Midbrain (tissue), 1 donor: ENCODE measurements around the gene MBL2.

ENCODE experiments used
- DNase-seq: peaks from one replicate; lab custom pipeline; 2025; lab: John Stamatoyannopoulos, UW

MBL2 gene

DNA sequence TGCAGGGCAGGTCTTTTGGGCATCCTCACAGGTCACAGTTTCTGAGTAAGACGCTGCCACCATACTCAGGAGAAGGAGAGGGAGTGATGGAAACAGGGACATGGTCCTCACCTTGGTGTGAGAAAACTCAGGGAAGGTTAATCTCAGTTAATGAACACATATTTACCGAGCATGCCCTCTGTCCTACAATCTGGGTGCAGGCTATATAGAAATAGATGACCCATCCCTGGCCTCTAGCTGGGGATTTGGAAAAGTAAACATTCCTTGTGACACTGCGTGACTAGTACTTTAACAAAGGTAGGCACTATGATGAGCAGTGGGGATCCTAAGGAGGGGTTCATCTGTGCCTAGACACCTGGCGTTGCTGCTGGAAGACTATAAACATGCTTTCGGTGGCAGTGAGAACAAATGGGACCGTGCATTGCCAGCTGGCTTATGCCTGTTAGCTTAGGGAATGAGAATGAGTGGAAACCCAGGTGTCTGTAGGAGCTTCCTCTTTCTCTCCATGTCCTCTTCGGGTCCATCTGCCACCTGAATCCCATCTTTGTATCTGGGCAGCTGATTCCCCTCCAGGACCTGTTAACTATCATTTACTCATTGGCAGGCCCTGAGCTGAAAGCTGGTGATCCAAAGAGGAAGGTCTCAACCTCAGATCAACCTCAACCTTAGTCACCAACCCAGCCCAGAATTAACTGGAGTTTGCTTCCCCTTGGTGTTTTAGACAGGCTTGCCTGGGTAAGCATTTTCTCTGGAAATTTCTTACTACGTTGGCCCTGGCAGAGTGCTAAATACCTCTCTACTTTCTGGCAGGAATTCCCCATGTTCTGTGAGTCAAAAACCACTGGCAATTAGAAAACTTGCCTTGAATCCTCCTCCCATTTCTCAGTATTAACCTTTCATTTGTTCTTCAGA is 794 bp downstream of the MBL2 start:
- no peak for DNase-seq

DNA sequence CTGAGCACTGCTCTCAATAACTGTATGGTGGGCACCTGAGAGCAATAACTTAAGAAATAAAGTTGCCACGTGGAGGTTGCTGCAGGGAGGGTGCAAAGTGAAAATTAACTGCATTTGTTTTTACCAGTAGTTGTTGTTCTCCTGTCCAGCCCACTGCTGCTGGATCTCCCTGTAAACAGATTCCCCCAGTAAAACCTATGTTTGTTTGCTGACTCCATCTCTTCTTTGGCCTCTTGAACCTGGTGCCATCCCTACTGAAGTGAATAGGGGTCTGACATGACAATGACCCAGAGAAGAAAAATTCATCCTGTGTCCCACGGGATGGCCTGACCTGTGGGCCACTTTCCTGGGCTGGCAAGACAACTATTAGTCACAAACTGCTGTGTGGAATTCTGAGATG is 1.7 kb downstream of the MBL2 start:
- DNase-seq = no peak

- no peak for DNase-seq
These were observed 2.6 kb downstream of the MBL2 start for GRCh38 chr10:52769966-52770365.

GRCh38 chr10:52768001-52768532 is 4.5 kb downstream of the MBL2 start:
- DNase-seq = no peak

DNA sequence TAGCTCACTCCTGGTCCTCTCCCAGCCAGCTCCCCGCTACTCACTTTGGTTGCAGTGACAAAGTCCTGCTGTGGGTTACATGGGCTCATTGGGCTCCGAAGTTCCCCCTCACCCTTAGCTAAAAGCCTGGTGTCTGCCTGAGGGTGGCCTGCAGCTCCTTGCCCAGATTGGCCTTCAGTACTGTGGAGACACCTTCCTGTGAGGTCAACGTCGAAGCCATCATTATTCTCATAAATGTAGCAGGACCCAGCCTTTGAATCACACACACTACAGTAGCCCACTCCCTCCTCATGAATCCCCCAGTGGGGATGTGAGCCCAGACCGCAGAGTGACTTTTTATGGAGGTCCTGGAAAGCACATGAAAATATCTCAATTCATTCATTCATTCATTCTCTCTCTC is 10.5 kb downstream of the MBL2 start:
- DNase-seq = no peak

- no peak for DNase-seq
These were observed 13.4 kb downstream of the MBL2 start for GRCh38 chr10:52759154-52759553.

GRCh38 chr10:52758406-52758805 is 14.2 kb downstream of the MBL2 start:
- no peak for DNase-seq

- no peak for DNase-seq
These were observed 14.8 kb downstream of the MBL2 start for GRCh38 chr10:52757773-52758172.

DNA sequence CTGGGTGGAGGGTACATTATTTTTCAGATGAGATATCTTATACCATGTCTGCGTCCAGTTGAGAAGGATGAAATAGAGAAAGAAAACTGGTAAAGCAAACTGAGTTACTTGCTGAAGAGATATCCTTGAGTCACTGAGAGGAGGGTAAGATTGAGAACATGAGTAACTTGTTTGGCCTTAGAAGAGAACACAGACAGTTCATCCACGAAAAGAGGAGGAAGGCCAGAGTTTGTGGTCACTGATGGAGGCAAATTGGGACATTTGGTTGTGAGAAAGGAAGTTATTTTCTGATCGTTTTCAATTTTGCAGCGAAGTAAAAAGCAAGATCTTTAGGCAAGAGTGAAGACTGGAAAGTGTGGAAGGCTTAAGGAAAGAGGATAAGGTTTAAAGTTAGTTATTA is 15.6 kb downstream of the MBL2 start:
- no peak for DNase-seq

DNA sequence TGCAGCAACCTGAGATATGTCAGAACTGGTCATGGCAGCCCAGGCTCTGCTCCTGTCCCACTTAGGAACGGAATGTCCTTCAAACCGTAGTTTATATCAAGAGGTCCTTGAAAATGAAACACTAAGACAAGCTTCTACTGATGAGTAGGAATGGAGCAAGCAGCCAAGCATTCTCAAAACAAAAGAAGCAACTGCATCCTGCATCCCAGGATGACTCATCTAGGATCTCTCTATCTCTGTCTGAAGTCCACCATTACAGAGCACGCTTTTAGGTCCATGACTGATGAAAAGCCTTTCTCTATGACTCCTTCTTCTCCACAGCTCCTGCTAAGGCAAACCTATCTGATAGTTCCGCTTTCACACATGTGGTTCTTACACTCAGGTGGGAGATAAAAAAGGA is 16.3 kb downstream of the MBL2 start:
- DNase-seq = no peak

GRCh38 chr10:52755297-52756062 is 17.1 kb downstream of the MBL2 start:
- peak; percentile 25 for DNase-seq

GRCh38 chr10:52752801-52753445 is 19.7 kb downstream of the MBL2 start:
- no peak for DNase-seq

DNA sequence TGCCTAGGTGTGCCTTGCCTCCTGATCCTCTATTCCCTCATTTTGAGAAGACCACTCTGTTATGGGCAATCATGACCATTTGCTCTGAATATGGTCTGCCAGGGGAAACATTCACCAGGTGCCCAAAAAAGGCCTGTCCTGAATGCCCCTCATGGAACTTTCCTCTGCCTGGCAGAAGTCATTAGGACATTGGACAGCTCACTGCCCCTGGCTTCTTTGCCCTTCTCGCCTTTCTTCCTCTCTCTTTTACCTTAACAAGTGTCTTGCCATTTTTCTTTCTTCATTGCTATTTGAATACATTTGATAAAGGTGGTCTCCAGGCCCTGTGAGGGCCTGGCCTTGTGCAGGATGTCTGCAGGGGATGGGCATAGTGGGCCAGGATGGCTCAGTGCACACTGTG is 20.3 kb downstream of the MBL2 start:
- DNase-seq = no peak

DNA sequence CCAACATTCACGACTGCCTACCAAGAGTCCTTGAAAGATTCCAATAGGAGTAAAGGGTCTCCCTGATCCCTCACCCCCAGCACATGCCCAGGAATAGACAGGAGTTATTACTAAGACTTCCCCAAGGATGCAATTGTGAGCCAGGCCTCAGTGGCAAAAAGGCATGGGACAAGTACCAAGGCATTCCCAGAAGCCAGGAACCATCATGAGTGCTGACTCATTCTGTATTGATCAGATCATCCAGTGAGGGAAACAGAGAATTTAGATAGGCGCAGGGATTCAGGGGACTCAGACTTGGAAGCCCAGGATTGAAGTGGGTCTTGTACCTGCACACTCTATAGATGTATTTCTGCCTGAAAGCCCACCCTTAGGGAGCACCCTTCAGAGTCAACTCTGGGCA is 21.2 kb downstream of the MBL2 start:
- DNase-seq = no peak

DNA sequence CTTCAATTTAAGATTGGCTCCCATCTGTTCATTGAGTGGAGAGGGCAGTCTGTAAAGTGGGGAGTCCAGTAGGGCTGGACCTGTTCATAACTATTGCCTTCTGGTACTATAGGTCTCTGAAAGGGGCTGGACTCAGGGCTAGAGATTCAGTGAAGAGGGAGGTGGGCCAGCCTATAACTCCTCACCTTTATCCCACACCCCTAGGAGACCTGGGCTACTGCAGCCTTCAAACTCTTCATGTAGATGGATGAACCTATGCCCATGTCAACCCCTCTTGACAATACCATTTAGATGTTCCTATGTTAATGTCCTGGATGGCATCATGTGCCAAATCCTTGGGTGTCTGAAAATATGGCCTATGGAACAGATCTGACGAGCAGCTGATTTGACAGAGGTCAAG is 22.0 kb downstream of the MBL2 start:
- DNase-seq = no peak

DNA sequence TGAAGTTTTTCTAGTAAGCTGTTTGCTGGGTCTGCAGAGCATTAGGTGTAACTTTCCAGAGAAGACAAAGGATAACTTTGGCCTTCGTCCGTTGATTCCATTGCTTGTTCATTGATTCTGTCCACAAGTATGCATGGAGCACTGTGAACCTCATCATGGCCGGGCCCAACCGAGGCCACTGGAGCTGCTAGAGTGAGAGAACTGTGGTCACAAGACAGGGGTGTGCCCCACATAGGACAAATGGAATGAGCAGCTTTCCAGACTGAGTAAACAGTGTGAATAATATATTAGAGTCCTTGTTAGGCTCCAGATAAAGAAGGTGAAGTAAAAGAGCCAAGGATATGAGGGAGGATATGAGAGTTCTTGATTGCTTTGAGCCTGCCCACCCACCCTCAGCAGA is 24.9 kb downstream of the MBL2 start:
- no peak for DNase-seq

- no peak for DNase-seq
These were observed 26.4 kb downstream of the MBL2 start for GRCh38 chr10:52746169-52746568.

DNA sequence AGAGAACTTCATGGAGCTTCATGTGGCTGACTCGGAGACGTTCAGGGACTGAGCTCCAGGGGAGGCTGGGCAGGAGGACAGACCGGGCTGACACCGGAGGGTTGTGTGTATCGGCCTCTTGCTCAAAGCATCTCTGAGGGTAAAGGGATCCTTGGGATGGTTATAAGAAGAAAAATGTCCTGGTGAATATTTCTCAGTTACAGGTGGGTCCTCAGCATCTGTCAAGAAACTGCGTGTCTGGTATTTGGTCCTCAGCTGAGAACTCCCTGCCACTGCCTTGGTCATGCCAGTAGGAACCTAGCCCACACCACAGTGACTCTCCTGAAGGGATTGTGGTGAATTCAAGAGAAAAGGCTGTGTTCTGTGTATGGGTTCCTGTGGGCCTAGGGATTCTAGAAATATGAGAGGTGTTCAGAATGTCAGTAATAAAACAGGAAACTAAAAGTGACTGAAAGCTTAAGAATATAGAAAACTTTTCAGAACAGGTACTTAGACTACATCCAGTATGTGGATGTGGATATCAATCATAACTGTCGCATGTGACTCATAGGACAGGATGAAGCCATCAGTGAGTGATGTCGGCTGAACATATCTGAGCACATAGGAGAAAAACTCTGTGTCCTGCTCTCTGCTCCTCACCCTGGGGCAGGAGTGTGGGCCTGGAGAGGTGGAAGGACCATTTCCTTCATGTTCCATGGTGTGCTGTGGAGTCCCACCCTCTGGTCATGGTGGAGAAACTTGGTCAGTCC is 28.4 kb downstream of the MBL2 start:
- no peak for DNase-seq

GRCh38 chr10:52742731-52743130 is 29.9 kb downstream of the MBL2 start:
- no peak for DNase-seq

DNA sequence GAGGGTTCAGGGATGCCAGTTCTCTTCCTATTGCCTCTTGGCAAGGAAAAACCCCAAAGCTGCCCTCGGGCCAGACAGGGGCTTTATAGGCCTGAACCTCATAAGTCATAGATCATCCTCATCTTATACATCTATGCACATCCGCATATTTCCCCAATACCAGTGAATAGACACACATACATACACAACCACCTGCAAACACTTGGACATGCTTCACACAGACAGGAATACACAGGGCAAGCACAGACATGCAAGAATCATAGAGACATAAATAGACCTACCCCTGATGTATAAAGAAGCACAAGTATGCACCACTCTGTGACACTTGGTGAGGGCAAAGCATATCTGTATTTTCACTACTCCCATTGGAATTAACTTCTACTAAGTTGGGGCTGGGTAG is 30.7 kb downstream of the MBL2 start:
- DNase-seq = no peak

- DNase-seq = peak; percentile 46
These were observed 31.5 kb downstream of the MBL2 start for GRCh38 chr10:52740913-52741675.
